Kidney tubule cell (primary cell): ENCODE data around the gene CUTC.
A peak's percentile ranks its signal among the peaks of the same experiment; 100 is the strongest.
"Not testable (repeated sequence)": the region's sequence is repeated elsewhere in the genome, so short reads cannot be mapped to it uniquely, and the experiment has no call there.

Experiments used
- DNase-seq: peaks from one replicate; pipeline ENCODE4 v3.0.0-alpha.2; 2018; ENCODE audit warnings: low spot score

CUTC gene

GRCh38 chr10:99732033-99732842 is at the start of gene CUTC, which contains the start of gene COX15:
Gene CUTC (plus strand): TSS chr10:99732234. CDS start chr10:99732349, 115 bp downstream.
Gene COX15 (minus strand): TSS chr10:99732127. CDS start chr10:99732049, 78 bp downstream.
- peak; percentile 97 for DNase-seq

- peak; percentile 71 for DNase-seq
Observed at GRCh38 chr10:99682752-99683151, 49.3 kb upstream of the CUTC start.

- DNase-seq, result peak; percentile 88
Observed at GRCh38 chr10:99685597-99685967, 46.5 kb upstream of the CUTC start.

- peak; percentile 26 for DNase-seq
Observed at GRCh38 chr10:99689461-99689860, 42.6 kb upstream of the CUTC start.

GRCh38 chr10:99693933-99694583 is 38.0 kb upstream of the CUTC start:
- peak; percentile 78 for DNase-seq

- no peak for DNase-seq
Observed at GRCh38 chr10:99695761-99696160, 36.3 kb upstream of the CUTC start.

GRCh38 chr10:99698504-99699080 is 33.4 kb upstream of the CUTC start:
- no peak for DNase-seq

GRCh38 chr10:99700649-99701048 is 31.4 kb upstream of the CUTC start:
- no peak for DNase-seq

GRCh38 chr10:99708428-99709012 is 23.5 kb upstream of the CUTC start:
- DNase-seq, result no peak

- peak; percentile 49 for DNase-seq
Observed at GRCh38 chr10:99709480-99710229, 22.4 kb upstream of the CUTC start.

GRCh38 chr10:99711129-99711719 is 20.8 kb upstream of the CUTC start:
- DNase-seq, result peak; percentile 59

GRCh38 chr10:99714446-99714845 is 17.6 kb upstream of the CUTC start:
- DNase-seq, result no peak

- no peak for DNase-seq
Observed at GRCh38 chr10:99720387-99720786, 11.6 kb upstream of the CUTC start.

- DNase-seq, result peak; percentile 94
Observed at GRCh38 chr10:99730026-99730425, 2.0 kb upstream of the CUTC start.

GRCh38 chr10:99731306-99732032 is 565 bp upstream of the CUTC start:
- peak; percentile 22 for DNase-seq

GRCh38 chr10:99733366-99733765 is 1.3 kb downstream of the CUTC start:
- DNase-seq, result no peak

GRCh38 chr10:99734111-99734510 is 2.1 kb downstream of the CUTC start:
- not testable (repeated sequence) for DNase-seq

- DNase-seq, result no peak
Observed at GRCh38 chr10:99740260-99740659, 8.2 kb downstream of the CUTC start.

- DNase-seq, result no peak
Observed at GRCh38 chr10:99740933-99741559, 9.0 kb downstream of the CUTC start.

- DNase-seq, result no peak
Observed at GRCh38 chr10:99742254-99742653, 10.2 kb downstream of the CUTC start.
